NT2/D1 (cell line): ENCODE data around the gene MTFR1L.

Experiments used
- SUZ12 ChIP-seq: IDR thresholded peaks from 2 replicates; pipeline ENCODE4 v1.6.1; 2011; ENCODE audit not compliant: insufficient read length, insufficient read depth; ENCODE audit errors: extremely low read depth
- YY1 ChIP-seq: IDR thresholded peaks from 2 replicates; pipeline ENCODE4 v1.6.1; 2011; ENCODE audit not compliant: insufficient read length, insufficient read depth

DNA sequence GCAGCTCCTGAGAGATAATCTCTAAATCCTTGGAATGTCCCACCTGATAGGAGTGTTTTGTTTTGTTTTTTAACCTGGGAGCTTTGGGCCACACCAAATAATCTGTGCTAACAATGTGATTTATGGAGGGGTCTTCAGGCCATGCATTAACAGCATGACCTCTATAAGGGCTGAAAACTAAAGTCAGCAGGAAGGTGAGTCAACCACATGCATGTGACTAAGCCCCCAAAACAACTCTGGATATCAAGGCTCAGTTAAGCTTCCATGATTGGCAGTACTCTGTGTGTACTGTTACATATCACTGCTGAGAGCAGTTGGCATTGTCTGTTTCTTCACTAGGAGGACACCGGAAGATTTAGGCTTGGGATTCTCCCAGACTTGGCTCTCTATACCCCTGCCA is 28.8 kb downstream of the MTFR1L start:
- TF ChIP-seq YY1 (no peak), SUZ12 (no peak)
